ENCODE data around the gene ZNF805.
A peak's percentile ranks its signal among the peaks of the same experiment; 100 is the strongest.

- TF ChIP-seq CTCF (conservative IDR thresholded peaks at IDR 0.05; ENCODE audit: low read depth, low read length), result peak; percentile 58
- TF ChIP-seq EZH2phosphoT487 (IDR thresholded peaks at IDR 0.05; ENCODE audit: borderline replicate concordance, low read length), result no peak
- TF ChIP-seq EZH2 (IDR thresholded peaks at IDR 0.05; ENCODE audit: low read length, unreplicated experiment), result no peak
These were observed 39.2 kb downstream of the ZNF805 start for GRCh38 chr19:57279418-57280164.
